HG03025 (cell line): Measurements from ENCODE around the gene CHGA.

Experiments
- ATAC-seq: cut with Tn5 transposase; IDR thresholded peaks from one replicate; pipeline ENCODE4 v1.9.1; 2021; ENCODE audit warnings: mild to moderate bottlenecking, moderate library complexity; ENCODE audit not compliant: unreplicated experiment, low FRiP score

Gene CHGA

GRCh38 chr14:92922883-92923743 is at the start of gene CHGA:
Gene CHGA (plus strand): TSS chr14:92923150. CDS start chr14:92923360, 210 bp downstream.
- no peak for ATAC-seq

- ATAC-seq, result no peak
Observed at GRCh38 chr14:92874962-92875661, 47.8 kb upstream of the CHGA start.

DNA sequence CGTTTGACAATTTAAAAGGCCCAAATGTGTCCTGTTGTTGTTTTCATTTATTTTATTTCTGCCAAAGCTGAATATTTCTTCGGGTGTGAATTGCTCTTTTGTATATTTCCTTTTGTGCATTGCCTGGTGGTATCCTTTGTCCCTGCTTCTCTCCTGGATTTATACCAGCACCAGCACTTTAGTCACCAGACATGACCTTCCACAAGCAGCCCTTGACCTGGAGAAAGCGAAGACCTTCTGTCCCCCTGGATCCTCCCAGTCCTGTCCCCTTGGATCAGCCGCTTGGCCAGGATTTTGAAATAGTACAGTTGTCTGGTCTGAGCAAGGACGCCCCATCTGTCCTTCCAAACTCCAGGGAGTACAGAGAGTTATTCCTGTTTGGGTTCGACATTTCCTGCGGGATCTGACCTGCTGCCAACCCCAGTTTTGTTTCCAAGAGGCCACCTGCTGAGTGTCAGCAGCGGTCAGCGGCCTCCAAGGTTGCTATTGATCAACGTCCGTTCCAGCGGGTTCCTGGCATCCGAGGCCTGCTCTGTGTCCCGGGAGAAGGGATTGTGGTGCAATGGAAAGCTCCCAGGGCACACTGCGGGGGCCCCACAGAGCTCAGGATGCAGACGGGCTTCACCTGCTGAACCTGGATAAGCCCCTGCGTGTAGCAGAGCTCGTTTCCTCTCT is 45.1 kb upstream of the CHGA start:
- ATAC-seq, result no peak

- no peak for ATAC-seq
Observed at GRCh38 chr14:92880351-92880750, 42.6 kb upstream of the CHGA start.

DNA sequence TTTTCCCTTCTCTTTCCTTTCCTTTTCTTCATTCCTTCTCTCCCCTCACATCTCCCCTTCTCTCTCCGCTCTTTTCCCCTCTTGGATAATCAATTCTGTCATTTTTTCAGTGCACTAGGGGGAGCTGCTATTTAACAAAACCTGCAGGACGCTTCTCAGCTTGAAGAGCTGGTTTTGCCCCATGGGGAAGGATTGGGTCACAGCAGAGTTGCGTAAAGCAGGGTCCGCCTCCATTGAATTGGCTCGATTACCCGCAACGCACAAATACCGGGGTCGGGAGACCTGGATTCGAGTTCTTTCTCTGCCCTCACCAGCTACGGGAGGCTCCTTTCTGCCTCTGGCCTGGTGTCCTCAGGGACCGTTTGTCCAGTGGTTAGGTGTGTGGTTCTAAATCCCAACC is 42.1 kb upstream of the CHGA start:
- ATAC-seq, result no peak

DNA sequence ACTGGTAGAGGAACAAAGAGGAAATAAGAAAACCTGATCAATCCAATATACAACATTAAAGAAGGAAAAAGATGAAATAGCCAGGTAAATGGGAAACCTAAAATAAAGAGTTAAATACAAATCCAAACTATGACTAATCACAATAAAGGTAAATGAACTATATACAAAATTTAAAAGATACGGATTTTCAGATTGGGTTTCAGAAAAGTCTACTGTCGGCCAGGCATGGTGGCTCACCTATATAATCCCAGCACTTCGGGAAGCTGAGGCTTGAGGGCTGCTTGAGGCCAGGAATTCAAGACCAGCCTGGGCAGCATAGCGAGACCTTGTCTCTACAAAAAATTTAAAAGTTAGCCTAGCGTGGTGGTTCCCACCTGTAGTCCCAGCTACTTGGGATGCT is 39.9 kb upstream of the CHGA start:
- no peak for ATAC-seq

DNA sequence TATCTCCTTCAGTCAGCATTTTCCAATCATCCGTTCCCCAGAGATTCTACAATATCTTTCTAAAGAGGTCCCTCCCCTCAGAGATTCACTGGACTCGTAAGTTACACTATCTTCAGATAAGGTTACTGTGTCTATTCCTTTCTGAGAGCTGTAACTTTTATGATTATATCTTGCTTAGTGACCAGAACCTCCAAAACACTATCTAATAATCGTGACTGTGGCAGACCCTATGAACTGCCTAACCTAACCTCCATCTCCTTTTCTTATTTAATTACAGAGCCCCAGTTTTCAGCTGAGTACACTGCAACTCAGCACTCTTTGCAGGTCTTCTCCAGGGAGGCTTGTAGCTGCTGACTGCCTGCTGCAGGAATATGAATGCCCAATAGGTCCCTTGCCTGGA is 38.5 kb upstream of the CHGA start:
- no peak for ATAC-seq

GRCh38 chr14:92885279-92886061 is 37.5 kb upstream of the CHGA start:
- no peak for ATAC-seq

GRCh38 chr14:92886337-92886736 is 36.6 kb upstream of the CHGA start:
- no peak for ATAC-seq

DNA sequence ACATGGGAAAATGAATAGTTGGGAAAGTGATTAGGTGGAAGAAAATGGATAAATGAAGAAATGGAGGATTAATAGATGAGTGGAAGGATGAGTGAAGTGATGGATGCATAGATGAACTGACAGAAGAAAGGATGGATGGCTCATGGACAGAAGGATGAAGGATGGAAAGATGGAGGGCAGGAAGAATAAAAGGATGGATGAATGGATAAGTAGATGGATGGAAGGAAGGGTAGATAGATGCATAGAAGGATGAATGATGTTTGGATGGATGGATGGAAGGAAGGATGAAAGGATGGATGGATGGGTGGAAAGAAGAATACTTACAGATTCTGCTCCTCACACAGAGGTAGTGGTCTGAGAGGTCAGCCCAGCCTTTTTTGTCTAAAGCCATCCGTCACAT is 35.8 kb upstream of the CHGA start:
- ATAC-seq, result no peak

- no peak for ATAC-seq
Observed at GRCh38 chr14:92888896-92889295, 34.1 kb upstream of the CHGA start.

DNA sequence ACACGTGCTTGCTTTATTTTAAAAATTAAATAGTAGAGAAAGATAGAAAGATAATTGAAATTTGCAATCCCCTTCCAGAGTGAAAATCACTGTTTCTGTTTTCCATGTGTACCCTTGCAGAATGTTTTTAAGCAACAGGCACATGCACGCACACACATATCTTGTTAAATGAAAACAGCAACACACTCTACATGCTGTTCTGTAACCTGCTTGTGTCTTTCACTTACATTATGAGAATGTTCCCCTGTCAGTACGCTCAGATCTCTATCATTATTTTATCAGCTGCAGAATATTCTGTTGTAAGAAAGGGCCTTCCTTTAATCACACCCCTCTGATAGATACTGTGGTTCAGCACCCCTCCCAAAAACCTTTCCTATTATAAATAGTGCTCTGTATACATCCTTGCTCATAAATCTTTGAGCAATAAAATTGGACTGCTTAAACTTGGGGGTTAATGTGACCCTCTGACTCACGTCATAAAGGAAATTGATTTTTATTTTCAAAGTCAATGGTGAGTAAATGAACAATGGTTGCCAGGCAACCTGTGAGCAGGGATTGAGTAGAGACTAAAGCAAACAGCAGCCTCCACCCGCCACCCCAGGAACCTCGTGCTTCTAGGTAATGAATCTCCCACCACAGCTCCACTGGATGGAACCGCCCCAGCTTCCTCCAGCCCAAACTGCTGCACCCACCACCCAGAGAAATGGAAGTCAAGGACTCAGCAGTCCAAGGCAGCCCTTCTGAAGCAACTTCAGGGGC is 31.9 kb upstream of the CHGA start:
- no peak for ATAC-seq

GRCh38 chr14:92892589-92892988 is 30.4 kb upstream of the CHGA start:
- ATAC-seq, result no peak

DNA sequence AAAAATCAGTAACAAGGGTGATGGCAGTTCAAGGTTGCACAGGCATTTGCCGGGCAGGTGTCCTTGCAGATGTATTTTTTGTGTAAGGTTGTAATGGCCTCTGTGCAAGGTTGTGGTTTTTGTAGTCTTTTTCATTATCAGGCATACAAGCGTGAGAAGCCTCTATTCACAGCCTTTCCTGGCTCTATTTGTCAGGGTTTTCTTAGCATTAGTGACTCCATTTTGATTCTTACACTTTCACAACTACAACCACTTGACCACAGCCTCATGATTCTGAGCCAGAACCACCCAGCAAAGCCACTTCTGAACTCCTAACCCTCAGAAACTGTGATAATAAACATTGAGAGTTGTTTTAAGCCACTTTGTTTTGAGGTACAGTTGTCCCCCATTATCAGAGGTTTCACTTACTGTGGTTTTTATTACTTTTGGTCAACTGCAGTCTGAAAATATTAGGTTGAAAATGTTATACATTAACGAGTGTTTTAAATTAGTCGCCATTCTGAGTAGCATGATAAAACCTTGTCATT is 27.5 kb upstream of the CHGA start:
- no peak for ATAC-seq

DNA sequence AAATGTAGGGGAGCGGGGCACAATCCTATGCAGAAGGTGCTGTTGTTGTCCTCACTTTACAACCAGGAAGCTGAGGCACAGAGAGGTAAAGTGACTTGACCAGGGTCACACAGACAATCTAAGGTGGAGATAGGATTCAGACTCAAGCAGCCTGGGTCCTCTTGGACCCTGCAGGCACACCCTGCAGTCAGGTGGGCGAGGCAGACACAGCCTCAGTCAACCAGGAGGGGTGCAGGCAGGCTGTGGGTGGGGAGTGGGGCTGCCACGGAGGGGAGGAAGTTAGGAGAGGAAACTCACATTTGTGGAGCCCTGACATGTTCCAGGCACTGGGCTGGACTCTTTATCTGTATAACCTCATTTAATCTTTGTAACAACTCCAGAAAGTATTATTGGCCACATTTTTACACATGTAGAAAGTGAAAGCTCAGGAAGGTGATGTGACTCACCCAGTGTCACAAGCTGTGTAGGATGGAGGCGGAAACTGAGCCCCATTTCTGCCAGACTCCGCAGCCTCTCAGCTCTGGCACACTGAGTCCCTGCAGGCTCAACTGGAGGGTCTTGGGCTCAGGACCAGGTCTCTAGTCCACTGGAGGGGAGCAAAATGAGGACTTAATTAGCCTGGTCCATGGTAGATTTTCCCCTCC is 24.9 kb upstream of the CHGA start:
- no peak for ATAC-seq

DNA sequence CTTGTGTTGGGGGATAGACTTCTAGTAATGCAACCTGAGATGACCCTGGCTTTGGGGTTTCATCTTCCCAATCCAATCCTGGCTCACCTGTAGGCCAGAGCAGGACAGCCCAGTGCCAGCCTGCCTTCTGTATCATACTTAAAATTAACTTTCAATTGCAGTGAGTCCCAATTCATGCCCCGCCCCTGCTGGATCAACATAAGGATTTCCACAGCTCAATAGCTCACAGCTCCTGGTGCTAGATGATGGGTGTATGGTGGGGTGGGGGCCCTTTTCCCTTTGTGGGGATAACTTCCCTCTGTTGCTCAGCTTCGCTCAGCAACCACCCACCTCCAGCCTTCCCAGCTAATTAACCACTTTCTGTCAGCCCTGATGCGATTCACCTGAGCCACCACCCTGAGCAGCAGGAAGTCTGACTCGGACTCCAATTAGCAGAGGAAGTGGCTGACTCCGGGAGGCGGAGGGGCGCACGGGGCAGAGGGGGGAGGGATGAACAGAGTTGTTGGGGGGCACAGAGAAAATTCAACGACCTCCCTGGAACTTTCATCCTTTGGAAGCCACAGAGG is 24.3 kb upstream of the CHGA start:
- ATAC-seq, result no peak

- no peak for ATAC-seq
Observed at GRCh38 chr14:92900660-92901059, 22.3 kb upstream of the CHGA start.

GRCh38 chr14:92902191-92902590 is 20.8 kb upstream of the CHGA start:
- ATAC-seq, result no peak

- ATAC-seq, result no peak
Observed at GRCh38 chr14:92902726-92903125, 20.2 kb upstream of the CHGA start.
